Endothelial cell of umbilical vein (primary cell): Measurements from ENCODE around the gene RAB32.

ENCODE experiments used
- EZH2 ChIP-seq: IDR thresholded peaks from 2 replicates; pipeline ENCODE4 v1.6.1; 2012; ENCODE audit warnings: borderline replicate concordance, low read depth, mild to moderate bottlenecking, moderate library complexity, low read length, inconsistent platforms; ENCODE audit not compliant: severe bottlenecking
- GATA2 ChIP-seq: IDR thresholded peaks from 2 replicates; pipeline ENCODE4 v1.7.0; 2011; ENCODE audit warnings: low read depth, mild to moderate bottlenecking, moderate library complexity, mixed read lengths, low read length; ENCODE audit not compliant: insufficient read length, insufficient read depth
- JUN ChIP-seq: IDR thresholded peaks from 2 replicates; pipeline ENCODE4 v1.6.1; 2011; ENCODE audit warnings: borderline replicate concordance, low read depth; ENCODE audit not compliant: insufficient read length, insufficient read depth
- POLR2A ChIP-seq: IDR thresholded peaks from 2 replicates; pipeline ENCODE4 v1.6.1; 2012; ENCODE audit warnings: low read depth, mild to moderate bottlenecking, control low read depth, low read length
- POLR2AphosphoS5 ChIP-seq: IDR thresholded peaks from 2 replicates; pipeline ENCODE4 v1.6.1; 2012; ENCODE audit warnings: low read depth, mild to moderate bottlenecking, control low read depth, low read length, moderate library complexity; ENCODE audit not compliant: insufficient read depth
- TF ChIP-seq, protein P1 (sequence below), 2 donors: IDR thresholded peaks; 1 replicate in 1 of 2; 2 replicates in 1 of 2; pipeline ENCODE4 v1.5.1; 2011; ENCODE audit warnings: low read length in 2 of 2, mild to moderate bottlenecking in 2 of 2, moderate library complexity in 2 of 2, control low read depth in 1 of 2, inconsistent platforms in 1 of 2, low read depth in 1 of 2; ENCODE audit not compliant: insufficient read depth in 1 of 2; ENCODE audit errors: extremely low read depth in 1 of 2
- TF ChIP-seq, protein P2 (sequence below): IDR thresholded peaks from 2 replicates; pipeline ENCODE4 v1.6.1; 2011; ENCODE audit not compliant: insufficient read depth, insufficient read length

DNA sequence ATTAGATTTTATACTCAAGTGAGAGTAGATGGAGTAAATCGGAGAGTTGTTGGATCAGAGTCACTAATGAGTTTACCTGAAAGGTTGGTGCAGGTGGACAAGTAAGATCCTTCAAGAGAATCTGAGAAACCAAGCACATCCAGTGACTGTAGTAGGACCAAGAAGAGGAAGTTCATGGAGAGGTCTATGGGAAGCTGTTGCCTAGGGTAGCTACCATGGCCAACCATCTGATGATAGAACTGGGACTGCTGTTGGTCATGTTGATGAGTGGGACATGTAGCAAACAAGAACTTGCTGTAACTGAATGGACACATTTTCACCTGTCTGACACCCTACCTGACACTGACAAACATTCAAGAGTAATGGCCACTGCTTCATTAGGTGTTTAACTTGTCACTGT is 43.8 kb downstream of the RAB32 start:
- TF ChIP-seq, protein P1, sequence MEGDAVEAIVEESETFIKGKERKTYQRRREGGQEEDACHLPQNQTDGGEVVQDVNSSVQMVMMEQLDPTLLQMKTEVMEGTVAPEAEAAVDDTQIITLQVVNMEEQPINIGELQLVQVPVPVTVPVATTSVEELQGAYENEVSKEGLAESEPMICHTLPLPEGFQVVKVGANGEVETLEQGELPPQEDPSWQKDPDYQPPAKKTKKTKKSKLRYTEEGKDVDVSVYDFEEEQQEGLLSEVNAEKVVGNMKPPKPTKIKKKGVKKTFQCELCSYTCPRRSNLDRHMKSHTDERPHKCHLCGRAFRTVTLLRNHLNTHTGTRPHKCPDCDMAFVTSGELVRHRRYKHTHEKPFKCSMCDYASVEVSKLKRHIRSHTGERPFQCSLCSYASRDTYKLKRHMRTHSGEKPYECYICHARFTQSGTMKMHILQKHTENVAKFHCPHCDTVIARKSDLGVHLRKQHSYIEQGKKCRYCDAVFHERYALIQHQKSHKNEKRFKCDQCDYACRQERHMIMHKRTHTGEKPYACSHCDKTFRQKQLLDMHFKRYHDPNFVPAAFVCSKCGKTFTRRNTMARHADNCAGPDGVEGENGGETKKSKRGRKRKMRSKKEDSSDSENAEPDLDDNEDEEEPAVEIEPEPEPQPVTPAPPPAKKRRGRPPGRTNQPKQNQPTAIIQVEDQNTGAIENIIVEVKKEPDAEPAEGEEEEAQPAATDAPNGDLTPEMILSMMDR (IDR thresholded peaks at IDR 0.05; ENCODE audit: extremely low read depth in 1 of 2, insufficient read depth in 1 of 2, low read depth in 1 of 2, low read length in 2 of 2) = no peak
- TF ChIP-seq POLR2A (no peak), EZH2 (no peak), JUN (no peak), POLR2AphosphoS5 (no peak), GATA2 (no peak)
- TF ChIP-seq, protein P2, sequence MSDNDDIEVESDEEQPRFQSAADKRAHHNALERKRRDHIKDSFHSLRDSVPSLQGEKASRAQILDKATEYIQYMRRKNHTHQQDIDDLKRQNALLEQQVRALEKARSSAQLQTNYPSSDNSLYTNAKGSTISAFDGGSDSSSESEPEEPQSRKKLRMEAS = no peak
